Retinal pigment epithelial cell (primary cell): ENCODE results near the gene RPRM.

Experiments
- DNase-seq: peaks from one replicate; pipeline ENCODE4 v3.0.0-alpha.2; 2010; ENCODE audit warnings: low read depth
- H3K4me3 ChIP-seq: 2 replicates; pipeline ENCODE4 v1.5.1; 2011; ENCODE audit warnings: mild to moderate bottlenecking, low read length, control low read depth, moderate library complexity
- CTCF ChIP-seq: conservative IDR thresholded peaks from 2 replicates; pipeline ENCODE4 v1.5.1; 2011; ENCODE audit warnings: low read depth, low read length, control low read depth, inconsistent platforms

Gene RPRM

GRCh38 chr2:153497938-153498629, 19.5 kb upstream of the RPRM start:
- no peak for DNase-seq

GRCh38 chr2:153495725-153496124, 17.2 kb upstream of the RPRM start:
- TF ChIP-seq CTCF, result no peak
- H3K4me3 ChIP-seq, result no peak overlapping the region

More at GRCh38 chr2:153497938-153498629, 19.5 kb upstream of the RPRM start:
- TF ChIP-seq CTCF, result no peak
- H3K4me3 ChIP-seq, result no peak overlapping the region

GRCh38 chr2:153488072-153488471, 9.5 kb upstream of the RPRM start:
- no peak overlapping the region for H3K4me3 ChIP-seq
- no peak for TF ChIP-seq CTCF
- DNase-seq, result no peak

More at GRCh38 chr2:153495725-153496124, 17.2 kb upstream of the RPRM start:
- DNase-seq, result no peak

GRCh38 chr2:153487448-153487847, 8.9 kb upstream of the RPRM start:
- no peak for TF ChIP-seq CTCF
- no peak for DNase-seq

GRCh38 chr2:153479573-153479972, 1.0 kb upstream of the RPRM start:
- DNase-seq, result no peak
- peak overlapping the region; percentile 64 for H3K4me3 ChIP-seq
- no peak for TF ChIP-seq CTCF

More at GRCh38 chr2:153487448-153487847, 8.9 kb upstream of the RPRM start:
- no peak overlapping the region for H3K4me3 ChIP-seq

GRCh38 chr2:153477636-153478288, 800 bp downstream of the RPRM start:
- TF ChIP-seq CTCF, result no peak
- H3K4me3 ChIP-seq, result peak overlapping the region; percentile 88

More at GRCh38 chr2:153477636-153478288, 800 bp downstream of the RPRM start:
- no peak for DNase-seq
